ENCODE results near the gene C2orf74.
"Not testable (repeated sequence)": the region's sequence is repeated elsewhere in the genome, so short reads cannot be mapped to it uniquely, and the experiment has no call there.

The C2orf74 gene

DNA sequence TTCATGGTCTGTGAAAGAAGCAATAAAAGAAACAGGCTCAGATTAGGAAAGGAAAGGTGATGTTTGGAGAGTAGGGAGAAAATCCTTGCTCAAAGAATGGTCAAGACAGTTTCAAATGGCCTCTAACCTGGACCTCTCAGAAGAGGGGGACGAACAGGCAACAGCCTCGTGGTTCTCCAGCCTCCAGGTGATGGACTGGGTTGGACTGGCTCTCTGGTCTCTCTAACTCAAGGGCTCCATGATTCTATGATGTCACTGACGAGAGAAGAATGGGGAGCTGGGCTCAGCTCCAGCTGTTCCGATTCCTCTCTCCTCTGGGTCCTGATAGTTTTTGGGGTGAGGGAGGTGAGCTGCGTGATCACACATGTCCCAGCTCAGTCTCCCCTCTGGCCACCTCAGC, at the start of gene C2orf74:
C2orf74 (plus strand) TSS at position 301 of the 400 bp plus-strand sequence. CDS start 327 bp downstream, outside the sequence.
- DNase-seq: no peak

DNA sequence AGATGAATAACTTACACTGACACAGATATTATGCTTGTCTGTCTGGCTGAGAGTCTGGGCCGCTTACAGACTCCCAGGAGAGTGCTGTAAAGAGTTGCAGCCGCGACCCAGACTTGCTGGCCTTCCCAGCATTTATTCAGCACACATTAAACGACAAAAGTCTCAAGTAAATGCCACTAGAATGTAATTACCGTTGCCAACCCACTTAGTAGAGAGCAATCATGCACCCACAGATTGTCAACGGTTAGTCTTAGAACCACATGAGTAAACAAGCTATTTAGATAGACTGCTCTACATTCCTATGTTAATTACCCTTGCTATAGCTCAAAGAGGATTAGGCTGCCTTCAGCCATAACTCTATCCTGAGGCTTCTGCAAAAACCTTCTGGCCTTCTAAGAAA, 47.8 kb upstream of the C2orf74 start:
- DNase-seq: no peak

GRCh38 chr2:61116302-61116701, 45.7 kb upstream of the C2orf74 start:
- no peak for DNase-seq

DNA sequence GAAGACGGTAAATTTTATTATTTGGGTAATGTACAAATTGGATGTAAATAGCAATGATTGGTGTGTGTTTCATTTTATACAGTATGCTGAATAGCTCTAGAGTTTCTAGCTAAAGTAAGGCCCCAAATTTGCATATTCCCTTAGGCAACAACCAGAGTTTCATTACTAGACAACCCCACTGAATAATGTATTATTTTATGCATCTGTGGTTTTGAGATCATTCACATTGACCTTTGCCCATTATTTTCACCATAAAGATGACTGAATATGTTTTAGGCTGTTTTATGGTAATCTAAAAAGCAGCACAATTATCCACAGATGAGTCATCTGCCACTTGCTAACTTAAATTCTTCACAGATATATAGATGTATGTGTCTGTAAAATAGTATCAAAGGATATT, 44.5 kb upstream of the C2orf74 start:
- DNase-seq: no peak

DNA sequence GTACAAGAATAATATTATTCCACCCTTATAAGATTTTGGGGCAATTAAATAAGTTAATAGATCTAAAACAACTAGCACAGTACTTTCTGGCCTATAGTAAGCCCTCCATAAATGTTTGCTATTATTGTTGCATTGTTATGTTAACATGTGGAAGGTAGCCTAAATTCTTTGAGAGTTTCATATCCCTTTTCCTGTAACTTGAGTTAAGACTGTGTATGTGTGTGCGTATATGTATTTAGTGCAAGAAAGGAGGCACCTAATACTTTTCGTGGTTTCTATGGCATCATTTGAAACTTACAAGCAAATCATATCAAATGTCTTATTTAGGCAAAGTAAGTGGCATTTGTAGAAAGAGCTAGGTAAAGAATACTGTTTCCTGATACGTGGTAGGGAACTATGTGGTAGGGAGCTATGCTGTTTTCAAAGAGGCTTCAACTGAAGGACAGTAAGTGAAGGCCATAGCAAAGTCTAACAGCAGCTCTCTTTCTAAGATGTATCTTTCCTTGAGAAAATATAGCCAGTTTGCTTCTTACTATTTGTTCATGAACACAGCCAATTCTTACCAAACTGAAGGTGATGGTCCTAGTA, 36.8 kb upstream of the C2orf74 start:
- no peak for DNase-seq

DNA sequence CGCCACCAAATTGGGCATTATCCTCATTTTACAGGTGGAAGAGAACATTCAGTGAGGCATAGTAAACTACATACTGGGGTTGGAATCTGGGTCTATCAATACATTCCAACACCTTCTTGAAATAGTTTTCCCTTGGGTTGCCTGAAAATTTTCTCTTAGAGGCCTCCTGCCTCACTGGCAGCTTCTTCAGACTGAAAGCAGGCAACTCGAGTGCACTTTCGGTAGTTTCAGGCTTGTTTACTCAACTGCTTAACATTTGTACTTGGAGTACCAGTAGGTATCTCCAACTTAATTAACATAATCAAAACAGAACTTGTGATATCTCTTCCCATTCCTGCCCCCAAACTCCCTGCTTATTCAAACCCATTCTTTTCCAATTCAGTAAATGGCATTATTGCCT, 36.2 kb upstream of the C2orf74 start:
- DNase-seq: no peak

- not testable (repeated sequence) for DNase-seq
These were observed 33.9 kb upstream of the C2orf74 start for GRCh38 chr2:61128122-61128521.

DNA sequence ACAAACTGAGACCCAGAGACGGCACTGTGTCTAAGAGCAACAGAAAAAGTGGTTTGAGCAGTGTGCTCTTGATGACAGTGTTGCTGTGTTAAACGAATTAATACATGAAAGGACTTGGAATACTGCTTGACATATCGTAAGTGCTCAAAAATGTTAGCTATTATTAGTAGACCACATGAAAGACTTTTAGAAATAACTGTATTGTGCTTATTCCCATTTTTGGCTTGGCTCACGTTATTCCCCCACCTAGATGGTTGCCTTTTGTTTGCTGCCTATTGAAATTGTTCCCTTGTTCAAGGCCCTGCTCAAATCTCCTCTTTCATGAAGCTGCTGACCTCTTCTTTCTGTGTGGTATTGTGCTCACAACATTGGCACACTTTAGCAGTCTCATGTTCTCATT, 27.8 kb upstream of the C2orf74 start:
- no peak for DNase-seq

GRCh38 chr2:61135510-61135909, 26.5 kb upstream of the C2orf74 start:
- DNase-seq: peak; percentile 30

DNA sequence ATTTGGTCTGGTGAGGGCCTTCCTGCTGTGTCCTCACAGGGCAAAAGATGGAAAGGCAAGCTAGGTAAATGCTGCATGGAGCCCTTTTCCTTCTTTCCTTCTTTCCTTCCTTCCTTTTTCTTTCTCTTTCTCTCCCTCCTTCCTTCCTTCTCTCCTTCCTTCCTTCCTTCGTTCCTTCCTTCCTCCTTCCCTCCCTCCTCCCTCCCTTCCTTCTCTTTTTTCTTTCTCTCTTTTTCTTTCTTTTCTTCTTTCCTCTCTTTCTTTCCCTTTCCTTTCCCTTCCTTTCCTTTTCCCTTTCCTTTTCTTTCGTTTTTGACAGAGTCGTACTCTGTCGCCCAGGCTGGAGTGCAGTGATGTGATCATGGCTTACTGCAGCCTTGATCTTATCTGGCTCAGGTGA, 23.1 kb upstream of the C2orf74 start:
- no peak for DNase-seq

DNA sequence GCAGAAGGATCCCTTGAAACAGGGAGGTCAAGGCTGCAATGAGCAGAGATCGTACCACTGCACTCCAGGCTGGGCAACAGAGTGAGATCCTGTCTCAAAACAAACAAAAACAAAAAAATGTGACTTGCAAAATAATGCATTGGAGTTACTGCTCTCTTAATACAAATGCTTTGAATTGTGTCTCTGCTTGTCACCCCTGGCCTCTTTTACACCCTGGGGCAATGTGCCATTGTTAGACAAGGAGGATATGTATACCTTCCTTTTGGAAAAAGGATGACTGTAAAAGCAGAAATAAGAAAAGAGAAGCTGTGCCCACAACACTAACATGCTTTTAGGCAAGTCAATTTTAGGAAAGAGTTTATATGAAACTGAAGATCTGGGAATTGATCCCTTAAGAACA, 20.8 kb upstream of the C2orf74 start:
- DNase-seq: no peak

- peak; percentile 96 for DNase-seq
These were observed 17.2 kb upstream of the C2orf74 start for GRCh38 chr2:61144697-61145268.

DNA sequence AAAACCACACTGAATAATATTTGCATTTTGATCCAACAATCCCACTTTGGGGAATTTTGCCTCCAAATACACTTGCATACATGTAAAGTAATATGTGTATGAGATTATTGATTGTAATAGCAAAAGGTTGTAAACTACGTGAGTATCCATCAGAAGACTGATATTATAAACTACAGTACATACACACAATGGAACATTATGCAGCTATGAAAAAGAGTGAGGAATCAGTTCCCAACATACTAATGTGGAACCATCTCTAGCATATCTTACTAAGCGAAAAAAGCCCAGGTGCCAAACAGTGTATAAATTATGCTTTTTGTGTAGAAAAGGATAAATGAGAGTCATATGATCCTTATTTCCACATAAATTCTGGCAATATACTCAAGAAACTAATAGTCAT, 16.0 kb upstream of the C2orf74 start:
- DNase-seq: no peak

DNA sequence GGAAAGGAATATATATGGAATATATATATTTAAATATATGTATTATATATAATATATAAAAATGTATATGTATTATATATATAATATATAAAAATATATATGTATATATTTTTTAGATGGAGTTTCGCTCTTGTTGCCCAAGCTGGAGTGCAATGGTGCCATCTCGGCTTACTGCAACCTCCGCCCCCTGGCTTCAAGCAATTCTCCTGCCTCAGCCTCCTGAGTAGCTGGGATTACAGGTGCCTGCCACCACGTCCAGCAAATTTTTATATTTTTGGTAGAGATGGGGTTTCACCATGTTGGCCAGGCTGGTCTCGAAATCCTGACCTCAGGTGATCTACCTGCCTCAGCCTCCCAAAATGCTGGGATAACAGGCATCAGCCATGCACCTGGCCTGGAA, 13.9 kb upstream of the C2orf74 start:
- not testable (repeated sequence) for DNase-seq

GRCh38 chr2:61149074-61149473, 12.9 kb upstream of the C2orf74 start:
- DNase-seq: no peak

DNA sequence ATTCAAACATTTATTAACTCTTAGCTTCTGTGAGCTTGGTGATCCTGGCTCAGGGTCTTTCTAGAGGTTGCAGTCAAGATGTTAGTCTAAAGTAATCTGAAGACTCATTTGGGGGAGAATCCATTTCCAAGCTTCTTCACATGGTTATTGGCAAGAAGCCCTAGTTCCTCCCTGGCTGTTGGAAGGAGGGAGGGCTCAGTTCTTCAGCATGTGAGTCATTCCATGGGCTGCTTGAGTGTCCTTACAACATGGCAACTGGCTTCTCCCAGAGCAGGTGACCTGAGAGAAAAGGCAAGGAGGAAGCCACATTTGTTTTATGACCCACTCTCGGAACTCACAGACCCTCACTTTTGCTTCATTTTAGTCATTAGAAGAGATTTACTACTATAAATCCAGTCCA, 10.6 kb upstream of the C2orf74 start:
- DNase-seq: no peak

DNA sequence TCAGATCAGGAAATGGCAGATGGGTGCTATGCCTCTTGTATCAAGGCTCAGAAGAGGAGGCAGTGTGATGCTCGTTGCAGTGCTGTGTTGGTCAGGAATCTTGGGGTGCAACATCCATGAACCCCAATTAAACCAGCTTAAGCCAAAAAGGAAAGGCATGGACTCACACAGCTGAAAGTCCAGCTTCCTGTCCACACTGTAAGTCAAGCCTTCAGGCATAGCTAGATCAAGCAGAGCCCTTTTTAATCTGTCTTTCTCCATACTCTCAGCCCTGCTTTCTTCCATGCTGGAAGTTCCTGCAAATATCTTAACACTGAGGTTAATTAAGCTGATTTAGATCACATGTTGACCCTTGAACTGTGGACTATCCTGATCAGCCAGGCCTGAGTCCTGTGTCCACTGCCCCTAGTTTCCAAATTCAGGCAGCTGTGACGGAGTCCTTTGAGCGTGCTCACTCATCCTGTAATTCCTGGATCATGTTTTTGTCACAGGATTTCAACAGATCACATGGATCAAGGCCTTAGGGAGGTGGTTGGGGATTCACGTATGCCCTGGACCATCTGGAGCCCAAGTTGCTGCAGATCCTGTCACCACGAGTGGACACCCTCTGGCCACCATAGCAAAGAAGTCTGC, 4.5 kb upstream of the C2orf74 start:
- DNase-seq: no peak

- no peak for DNase-seq
These were observed 3.5 kb upstream of the C2orf74 start for GRCh38 chr2:61158356-61158955.

GRCh38 chr2:61162721-61163120, 733 bp downstream of the C2orf74 start:
- DNase-seq: no peak

GRCh38 chr2:61165082-61165481, 3.1 kb downstream of the C2orf74 start:
- DNase-seq: not testable (repeated sequence)

- DNase-seq: no peak
These were observed 4.0 kb downstream of the C2orf74 start for GRCh38 chr2:61165946-61166345.

- no peak for DNase-seq
These were observed 5.6 kb downstream of the C2orf74 start for GRCh38 chr2:61167579-61167978.

DNA sequence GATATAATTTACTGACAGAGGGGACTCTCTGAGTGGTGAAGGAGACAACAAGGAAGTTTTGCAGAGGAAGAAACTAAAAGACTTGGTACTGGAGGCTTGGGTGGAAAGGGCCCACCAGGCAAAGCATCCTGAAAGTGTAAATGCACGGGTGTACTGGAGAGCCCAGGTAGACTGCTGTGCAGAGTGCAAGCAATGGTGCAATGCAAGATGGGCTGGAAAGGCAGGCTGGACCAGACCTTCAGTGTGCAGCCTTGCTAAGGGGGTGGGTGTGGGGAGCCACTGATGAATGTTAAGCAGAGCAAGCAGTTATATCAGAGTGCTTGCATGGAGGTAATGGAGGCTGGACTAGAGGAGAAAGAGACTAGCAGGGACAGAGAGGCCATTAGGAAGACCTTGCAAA, 10.7 kb downstream of the C2orf74 start:
- no peak for DNase-seq

DNA sequence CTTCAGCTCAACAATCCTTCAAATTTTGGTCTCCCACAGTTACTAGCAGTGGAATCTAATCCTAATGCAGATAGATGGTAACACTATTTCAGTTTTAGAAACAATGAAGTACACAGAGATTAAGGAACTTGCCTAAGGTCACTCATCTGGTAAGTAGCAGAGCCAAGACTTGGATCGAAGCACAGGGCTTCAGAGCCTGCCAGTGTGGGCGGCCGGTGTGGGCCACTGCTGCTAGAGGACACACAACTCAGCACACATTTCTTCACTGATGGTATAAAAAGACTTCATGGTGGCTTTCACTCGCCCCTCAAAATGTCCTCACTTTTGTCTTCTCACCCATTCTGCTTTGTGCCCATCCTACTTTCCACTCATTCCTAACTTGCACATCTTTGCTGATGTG, 11.1 kb downstream of the C2orf74 start:
- DNase-seq: no peak

Data from CD4-positive, alpha-beta T cell treated with Interleukin-10 for 1 hour (primary cell).